Measurements from ENCODE around the gene PTOV1. TPM values are rescaled to one million over a fixed set of nuclear protein-coding genes. Genes with fewer than 3 reads are reported as not detected.

The PTOV1 gene
- polyA plus RNA-seq, 4 donors, result 71.4 to 137 (median 88.0) TPM

DNA sequence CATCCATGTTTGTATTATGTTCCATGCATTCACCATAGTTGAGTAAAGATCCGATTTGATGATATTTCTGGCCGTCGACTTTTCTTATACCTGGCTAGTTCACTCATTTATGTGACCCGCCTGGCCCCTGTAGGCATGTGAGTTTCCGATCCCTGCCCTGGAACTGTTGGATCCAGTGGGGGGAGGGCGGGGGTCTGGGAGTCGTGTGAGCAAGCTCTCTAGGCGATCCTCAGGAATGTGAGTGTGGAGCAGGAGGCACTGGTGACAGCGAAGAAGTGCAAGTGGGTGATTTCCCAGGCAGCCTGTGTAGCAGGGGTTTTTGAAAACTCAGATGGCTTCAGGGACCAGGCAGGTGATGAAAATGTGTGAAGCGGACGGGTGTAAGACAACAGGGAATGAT is 10.6 kb upstream of the PTOV1 start:
- H3K4me1 ChIP-seq (ENCODE audit: control insufficient read depth in 3 of 3, insufficient read depth in 2 of 3, low read depth in 1 of 3, low read length in 2 of 3), result no peaks in the 10 kb centered on the region
- DNase-seq (no peak), FAIRE-seq (no peak)
- H3K27ac ChIP-seq (ENCODE audit: low read depth in 1 of 3, low read length in 2 of 3), result no peak overlapping the region
- H3K9me3 ChIP-seq (ENCODE audit: control insufficient read depth in 2 of 2, insufficient read depth in 1 of 2, low read depth in 1 of 2, low read length in 1 of 2), result no peaks in the 10 kb centered on the region
- 92 to 95% (median 93%) methylated on average over 11 of the region's 11 CpGs for WGBS, 3 donors
- no peak overlapping the region for H3K4me3 ChIP-seq (ENCODE audit: low read depth in 1 of 3, low read length in 3 of 3)
- no peaks in the 10 kb centered on the region for H3K27me3 ChIP-seq (ENCODE audit: control insufficient read depth in 3 of 3, insufficient read depth in 3 of 3, low read length in 3 of 3)
- H3K36me3 ChIP-seq (ENCODE audit: control insufficient read depth in 3 of 3, insufficient read depth in 2 of 3, low read depth in 1 of 3, low read length in 3 of 3), result peaks cover 2 to 59% (median 12%) of the 10 kb centered on the region in 3 donors

DNA sequence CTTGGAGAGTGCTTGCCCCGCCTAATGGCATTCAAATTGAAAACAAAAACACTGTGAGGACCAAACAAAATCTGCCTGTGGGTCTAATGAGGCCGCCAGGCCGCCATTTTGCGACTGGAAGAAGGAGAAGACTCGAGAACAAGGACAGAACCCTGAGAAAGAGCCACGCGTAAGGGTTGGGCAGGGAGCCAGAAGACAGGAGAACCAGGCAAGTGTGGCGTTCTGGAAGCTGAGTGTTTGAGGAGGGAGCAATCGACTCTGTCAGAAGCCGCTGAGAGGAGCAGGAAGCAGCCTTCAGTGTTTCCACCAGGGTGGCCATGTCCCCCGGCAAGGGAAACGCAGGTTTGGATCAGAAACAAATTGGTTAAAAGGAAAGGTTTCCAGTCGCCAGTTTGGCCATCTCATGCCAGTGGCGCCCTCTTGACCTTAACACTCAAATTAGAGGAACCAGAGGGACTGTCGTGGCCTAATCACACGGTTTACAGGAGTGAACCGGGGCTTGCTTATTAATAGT is 10.2 kb upstream of the PTOV1 start:
- FAIRE-seq (no peak), DNase-seq (no peak)
- Histone ChIP-seq H3K4me1 (ENCODE audit: control insufficient read depth in 3 of 3, insufficient read depth in 2 of 3, low read depth in 1 of 3, low read length in 2 of 3) (no peaks in the 10 kb centered on the region), H3K36me3 (ENCODE audit: control insufficient read depth in 3 of 3, insufficient read depth in 2 of 3, low read depth in 1 of 3, low read length in 3 of 3) (peaks cover 2 to 54% (median 12%) of the 10 kb centered on the region in 3 donors), H3K27ac (ENCODE audit: low read depth in 1 of 3, low read length in 2 of 3) (no peak overlapping the region), H3K27me3 (ENCODE audit: control insufficient read depth in 3 of 3, insufficient read depth in 3 of 3, low read length in 3 of 3) (no peaks in the 10 kb centered on the region), H3K9me3 (ENCODE audit: control insufficient read depth in 2 of 2, insufficient read depth in 1 of 2, low read depth in 1 of 2, low read length in 1 of 2) (no peaks in the 10 kb centered on the region), H3K4me3 (ENCODE audit: low read depth in 1 of 3, low read length in 3 of 3) (no peak overlapping the region)
- WGBS, 3 donors, result 90 to 94% (median 92%) methylated on average over 17 of the region's 17 CpGs

DNA sequence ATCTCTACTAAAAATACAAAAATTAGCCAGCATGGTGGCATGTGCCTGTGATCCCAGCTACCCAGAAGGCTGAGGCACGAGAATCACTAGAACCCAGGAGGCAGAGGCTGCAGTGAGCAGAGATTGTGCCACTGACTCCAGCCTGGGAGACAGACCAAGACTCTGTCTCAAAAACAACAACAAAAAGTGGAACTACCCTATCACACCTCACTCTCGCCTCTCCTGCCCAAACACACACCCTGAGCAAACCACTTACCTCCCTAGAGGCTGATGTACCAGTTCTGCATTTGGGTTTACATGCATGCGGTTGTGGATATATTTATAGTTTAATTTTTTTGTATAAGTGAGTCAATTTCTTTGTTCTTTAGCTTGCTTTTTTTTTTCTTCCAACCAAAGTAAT is 7.7 kb upstream of the PTOV1 start:
- Histone ChIP-seq H3K27me3 (ENCODE audit: control insufficient read depth in 3 of 3, insufficient read depth in 3 of 3, low read length in 3 of 3) (no peaks in the 10 kb centered on the region), H3K36me3 (ENCODE audit: control insufficient read depth in 3 of 3, insufficient read depth in 2 of 3, low read depth in 1 of 3, low read length in 3 of 3) (peaks cover 2 to 32% (median 5%) of the 10 kb centered on the region in 3 donors), H3K4me1 (ENCODE audit: control insufficient read depth in 3 of 3, insufficient read depth in 2 of 3, low read depth in 1 of 3, low read length in 2 of 3) (no peaks in the 10 kb centered on the region), H3K9me3 (ENCODE audit: control insufficient read depth in 2 of 2, insufficient read depth in 1 of 2, low read depth in 1 of 2, low read length in 1 of 2) (no peaks in the 10 kb centered on the region), H3K27ac (ENCODE audit: low read depth in 1 of 3, low read length in 2 of 3) (no peak overlapping the region), H3K4me3 (ENCODE audit: low read depth in 1 of 3, low read length in 3 of 3) (no peak overlapping the region)
- FAIRE-seq, result no peak
- WGBS, 3 donors, result 83 to 95% (median 91%) methylated on average over 3 of the region's 3 CpGs
- no peak for DNase-seq

DNA sequence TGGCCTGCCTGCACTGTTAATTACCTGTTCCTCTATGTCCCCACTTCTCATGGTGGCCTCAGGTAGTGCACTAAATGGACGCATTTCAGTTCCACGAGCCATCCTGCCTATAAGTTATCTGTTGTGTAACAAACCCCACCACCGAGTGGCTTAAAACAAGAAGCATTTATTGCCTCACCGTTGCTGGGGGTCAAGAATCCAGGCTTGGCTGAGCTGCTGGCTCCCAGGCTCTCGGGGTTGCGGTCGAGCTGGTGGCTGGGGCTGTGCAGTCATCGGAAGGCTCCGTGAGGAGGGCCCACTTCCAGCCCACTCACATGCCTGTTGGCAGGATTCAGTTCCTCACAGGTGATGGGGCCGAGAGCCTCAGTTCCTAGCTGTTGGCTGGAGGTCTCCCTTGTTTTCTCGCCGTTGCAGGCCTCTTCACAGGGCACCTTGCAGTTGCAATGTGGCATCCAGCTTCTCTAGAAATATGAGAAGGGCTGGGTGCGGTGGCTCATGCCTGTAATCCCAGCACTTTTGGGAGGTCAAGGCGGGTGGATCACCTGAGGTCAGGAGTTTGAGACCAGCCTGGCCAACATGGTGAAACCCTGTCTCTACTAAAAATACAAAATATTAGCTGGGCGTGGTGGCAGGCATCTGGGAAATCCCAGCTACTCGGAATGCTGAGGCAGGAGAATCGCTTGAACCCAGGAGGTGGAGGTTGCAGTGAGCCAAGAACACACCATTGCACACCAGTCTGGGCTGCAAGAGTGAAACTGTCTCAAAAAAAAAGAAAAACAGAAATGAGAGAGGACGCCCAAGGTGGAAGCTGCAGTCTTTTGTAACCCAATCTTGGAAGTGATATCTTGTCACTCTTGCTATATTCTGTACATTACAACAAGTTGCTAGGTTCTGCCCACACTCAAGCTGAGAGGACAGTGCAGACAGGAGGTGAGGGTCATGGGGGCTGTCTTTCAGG is 6.5 kb upstream of the PTOV1 start:
- Histone ChIP-seq H3K27ac (ENCODE audit: low read depth in 1 of 3, low read length in 2 of 3) (no peak overlapping the region), H3K27me3 (ENCODE audit: control insufficient read depth in 3 of 3, insufficient read depth in 3 of 3, low read length in 3 of 3) (no peaks in the 10 kb centered on the region), H3K4me3 (ENCODE audit: low read depth in 1 of 3, low read length in 3 of 3) (no peak overlapping the region), H3K9me3 (ENCODE audit: control insufficient read depth in 2 of 2, insufficient read depth in 1 of 2, low read depth in 1 of 2, low read length in 1 of 2) (peaks cover 0 to 11% of the 10 kb centered on the region in 2 donors), H3K36me3 (ENCODE audit: control insufficient read depth in 3 of 3, insufficient read depth in 2 of 3, low read depth in 1 of 3, low read length in 3 of 3) (peaks cover 0 to 22% (median 0%) of the 10 kb centered on the region in 3 donors), H3K4me1 (ENCODE audit: control insufficient read depth in 3 of 3, insufficient read depth in 2 of 3, low read depth in 1 of 3, low read length in 2 of 3) (no peaks in the 10 kb centered on the region)
- 81 to 83% (median 82%) methylated on average over 18 of the region's 18 CpGs for WGBS, 3 donors
- DNase-seq, result no peak
- no peak for FAIRE-seq

DNA sequence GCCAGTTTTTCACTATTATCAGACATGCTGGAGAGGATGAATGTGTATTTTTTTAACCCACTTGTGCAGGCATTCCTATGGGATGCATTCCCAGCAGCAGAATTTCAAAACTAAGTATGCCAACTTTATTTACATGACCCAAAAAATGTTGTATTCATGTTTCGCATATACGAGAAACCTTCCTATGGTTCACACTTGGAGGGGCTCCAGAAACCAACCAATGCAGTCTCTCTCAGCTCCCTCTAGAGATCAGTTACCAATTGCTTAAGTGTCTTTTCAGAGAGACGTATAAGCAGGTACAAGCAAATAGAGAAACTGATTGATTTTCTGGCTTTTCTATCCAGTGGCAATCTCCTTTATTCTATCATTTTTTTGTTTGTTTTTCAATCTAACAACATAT is 5.5 kb upstream of the PTOV1 start:
- H3K4me3 ChIP-seq (ENCODE audit: low read depth in 1 of 3, low read length in 3 of 3), result no peak overlapping the region
- 56 to 69% (median 65%) methylated on average over 3 of the region's 3 CpGs for WGBS, 3 donors
- DNase-seq (no peak), FAIRE-seq (no peak)
- H3K36me3 ChIP-seq (ENCODE audit: control insufficient read depth in 3 of 3, insufficient read depth in 2 of 3, low read depth in 1 of 3, low read length in 3 of 3), result peaks cover 0 to 16% (median 0%) of the 10 kb centered on the region in 3 donors
- H3K9me3 ChIP-seq (ENCODE audit: control insufficient read depth in 2 of 2, insufficient read depth in 1 of 2, low read depth in 1 of 2, low read length in 1 of 2), result peaks cover 0 to 18% of the 10 kb centered on the region in 2 donors
- H3K27me3 ChIP-seq (ENCODE audit: control insufficient read depth in 3 of 3, insufficient read depth in 3 of 3, low read length in 3 of 3), result no peaks in the 10 kb centered on the region
- no peak overlapping the region for H3K27ac ChIP-seq (ENCODE audit: low read depth in 1 of 3, low read length in 2 of 3)
- H3K4me1 ChIP-seq (ENCODE audit: control insufficient read depth in 3 of 3, insufficient read depth in 2 of 3, low read depth in 1 of 3, low read length in 2 of 3), result peaks cover 0 to 4% (median 0%) of the 10 kb centered on the region in 3 donors

DNA sequence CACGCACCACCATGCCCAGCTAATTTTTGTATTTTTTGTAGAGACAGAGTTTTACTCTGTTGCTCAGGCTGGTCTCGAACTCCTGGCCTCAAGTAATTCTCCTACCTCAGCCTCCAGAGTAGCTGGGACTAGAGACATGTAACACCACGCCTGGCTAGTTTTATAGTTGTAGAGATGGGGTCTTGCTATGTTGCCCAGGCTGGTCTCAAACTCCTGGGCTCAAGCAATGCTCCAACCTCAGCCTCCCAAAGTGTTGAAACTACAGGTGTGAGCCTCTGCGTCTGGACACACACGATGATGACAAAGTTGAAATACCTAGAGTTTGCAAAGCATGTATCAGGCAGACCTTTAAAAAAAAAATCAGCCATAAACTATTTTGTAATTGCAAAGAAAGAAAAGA is 4.6 kb upstream of the PTOV1 start:
- DNase-seq, result no peak
- peaks cover 0 to 4% (median 0%) of the 10 kb centered on the region in 3 donors for H3K4me1 ChIP-seq (ENCODE audit: control insufficient read depth in 3 of 3, insufficient read depth in 2 of 3, low read depth in 1 of 3, low read length in 2 of 3)
- no peak overlapping the region for H3K27ac ChIP-seq (ENCODE audit: low read depth in 1 of 3, low read length in 2 of 3)
- H3K4me3 ChIP-seq (ENCODE audit: low read depth in 1 of 3, low read length in 3 of 3), result no peak overlapping the region
- no peaks in the 10 kb centered on the region for H3K27me3 ChIP-seq (ENCODE audit: control insufficient read depth in 3 of 3, insufficient read depth in 3 of 3, low read length in 3 of 3)
- 72 to 82% (median 77%) methylated on average over 5 of the region's 5 CpGs for WGBS, 3 donors
- peaks cover 0 to 7% (median 0%) of the 10 kb centered on the region in 3 donors for H3K36me3 ChIP-seq (ENCODE audit: control insufficient read depth in 3 of 3, insufficient read depth in 2 of 3, low read depth in 1 of 3, low read length in 3 of 3)
- H3K9me3 ChIP-seq (ENCODE audit: control insufficient read depth in 2 of 2, insufficient read depth in 1 of 2, low read depth in 1 of 2, low read length in 1 of 2), result peaks cover 0 to 18% of the 10 kb centered on the region in 2 donors
- no peak for FAIRE-seq

DNA sequence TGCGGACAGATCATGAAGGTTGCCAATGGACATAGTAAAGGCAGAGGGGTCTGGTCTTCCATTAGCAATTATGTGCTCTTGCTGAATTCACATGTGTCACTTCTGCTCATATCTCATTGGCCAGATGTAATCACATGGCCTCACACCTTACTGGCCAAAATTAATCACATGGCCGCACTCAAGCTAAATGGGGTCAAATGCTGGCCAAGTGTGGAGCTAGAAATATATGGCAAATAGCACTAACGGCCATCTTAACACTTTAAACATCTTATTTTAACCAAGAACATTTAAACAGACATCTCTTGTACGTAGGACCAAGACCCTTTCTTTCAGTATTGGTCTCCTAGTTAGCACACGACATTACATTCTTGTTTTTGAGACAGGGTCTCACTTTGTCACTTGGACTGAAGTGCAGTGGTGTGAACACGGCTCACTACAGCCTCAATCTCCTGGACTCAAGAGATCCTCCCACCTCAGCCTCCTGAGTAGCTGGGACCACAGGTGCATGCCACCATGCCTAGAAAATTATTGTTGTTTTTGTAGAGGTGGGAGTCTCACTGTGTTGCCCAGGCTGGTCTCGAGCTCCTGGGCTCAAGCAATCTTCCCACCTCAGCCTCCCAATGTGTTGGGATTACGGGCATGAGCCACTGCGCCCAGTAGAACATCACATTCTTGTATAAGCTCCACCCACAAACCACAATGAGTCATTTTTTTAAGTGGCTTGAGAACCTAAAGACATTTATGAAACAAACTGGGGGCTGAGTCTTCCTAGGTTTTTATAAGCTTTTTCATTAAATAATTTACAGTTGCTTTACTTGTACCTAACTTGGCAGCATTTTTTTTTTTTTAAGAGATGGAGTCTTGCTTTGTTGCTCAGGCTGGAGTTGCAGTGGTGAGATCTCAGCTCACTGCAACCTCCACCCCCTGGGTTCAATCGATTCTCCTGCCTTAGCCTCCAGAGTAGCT is 2.9 kb upstream of the PTOV1 start:
- no peak for FAIRE-seq
- Histone ChIP-seq H3K27me3 (ENCODE audit: control insufficient read depth in 3 of 3, insufficient read depth in 3 of 3, low read length in 3 of 3) (no peaks in the 10 kb centered on the region), H3K9me3 (ENCODE audit: control insufficient read depth in 2 of 2, insufficient read depth in 1 of 2, low read depth in 1 of 2, low read length in 1 of 2) (peaks cover 0 to 18% of the 10 kb centered on the region in 2 donors), H3K27ac (ENCODE audit: low read depth in 1 of 3, low read length in 2 of 3) (no peak overlapping the region), H3K36me3 (ENCODE audit: control insufficient read depth in 3 of 3, insufficient read depth in 2 of 3, low read depth in 1 of 3, low read length in 3 of 3) (peaks cover 0 to 5% (median 0%) of the 10 kb centered on the region in 3 donors), H3K4me3 (ENCODE audit: low read depth in 1 of 3, low read length in 3 of 3) (no peak overlapping the region), H3K4me1 (ENCODE audit: control insufficient read depth in 3 of 3, insufficient read depth in 2 of 3, low read depth in 1 of 3, low read length in 2 of 3) (peaks cover 0 to 15% (median 0%) of the 10 kb centered on the region in 3 donors)
- 76 to 87% (median 84%) methylated on average over 10 of the region's 10 CpGs for WGBS, 3 donors
- peak in 1 of 2 donors; percentile 25 for DNase-seq

DNA sequence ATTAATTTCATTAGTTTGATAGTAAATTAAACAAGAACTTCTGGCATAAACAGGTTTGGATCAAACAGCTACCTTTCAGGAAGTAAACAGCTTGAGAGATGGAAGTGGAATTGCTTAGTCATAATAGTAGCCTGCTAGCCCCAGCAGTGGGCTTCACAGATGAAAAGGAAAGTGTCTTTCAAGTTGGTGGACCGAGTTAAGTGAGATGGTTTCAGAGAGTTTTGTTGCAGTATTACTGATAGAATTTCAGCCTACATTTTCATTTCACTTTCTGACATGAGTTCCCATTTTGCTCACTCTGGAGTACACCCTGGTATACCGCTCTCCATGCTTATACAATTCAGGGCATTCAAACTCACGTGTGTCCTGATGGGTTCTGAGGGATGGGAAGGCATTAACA is 2.0 kb upstream of the PTOV1 start:
- 61 to 83% (median 78%) methylated on average over 3 of the region's 3 CpGs for WGBS, 3 donors

More for the DNA sequence above, 2.0 kb upstream of the PTOV1 start:
- H3K4me3 ChIP-seq (ENCODE audit: low read depth in 1 of 3, low read length in 3 of 3), result no peak overlapping the region
- no peak for FAIRE-seq
- H3K27me3 ChIP-seq (ENCODE audit: control insufficient read depth in 3 of 3, insufficient read depth in 3 of 3, low read length in 3 of 3), result no peaks in the 10 kb centered on the region
- DNase-seq, result no peak
- H3K4me1 ChIP-seq (ENCODE audit: control insufficient read depth in 3 of 3, insufficient read depth in 2 of 3, low read depth in 1 of 3, low read length in 2 of 3), result peaks cover 0 to 20% (median 0%) of the 10 kb centered on the region in 3 donors
- H3K9me3 ChIP-seq (ENCODE audit: control insufficient read depth in 2 of 2, insufficient read depth in 1 of 2, low read depth in 1 of 2, low read length in 1 of 2), result peaks cover 0 to 18% of the 10 kb centered on the region in 2 donors
- peaks cover 0 to 8% (median 0%) of the 10 kb centered on the region in 3 donors for H3K36me3 ChIP-seq (ENCODE audit: control insufficient read depth in 3 of 3, insufficient read depth in 2 of 3, low read depth in 1 of 3, low read length in 3 of 3)
- H3K27ac ChIP-seq (ENCODE audit: low read depth in 1 of 3, low read length in 2 of 3), result no peak overlapping the region

All from small intestine (tissue), 7 donors.